Sigmoid colon (tissue), 7 donors: ENCODE results near the gene DENND6B. TPM values are rescaled to one million over a fixed set of nuclear protein-coding genes. Genes with fewer than 3 reads are reported as not detected.

Experiments
- DNase-seq: peaks from one replicate; pipeline ENCODE4 v3.0.0-alpha.2; 2019
- H3K27ac ChIP-seq, 4 donors: fragments of 200-600 bp; sonication (generic); one replicate each; pipeline ENCODE4 v1.5.1; 2016 to 2019; ENCODE audit warnings: mild to moderate bottlenecking in 1 of 4
- H3K27me3 ChIP-seq, 3 donors: fragments of 200-600 bp; sonication (generic); one replicate each; pipeline ENCODE4 v1.5.1; 2019; ENCODE audit warnings: mild to moderate bottlenecking in 1 of 3
- H3K36me3 ChIP-seq, 4 donors: fragments of 200-600 bp; sonication (generic); one replicate each; pipeline ENCODE4 v1.5.1; 2016 to 2019
- H3K4me1 ChIP-seq, 4 donors: fragments of 200-600 bp; sonication (generic); one replicate each; pipeline ENCODE4 v1.5.1; 2017 to 2019
- H3K4me3 ChIP-seq, 4 donors: fragments of 200-600 bp; sonication (generic); one replicate each; pipeline ENCODE4 v1.5.1; 2017 to 2019; ENCODE audit warnings: mild to moderate bottlenecking in 2 of 4, moderate library complexity in 1 of 4
- H3K9me3 ChIP-seq, 4 donors: fragments of 200-600 bp in 3 of 4; sonication (generic) in 3 of 4; one replicate each; pipeline versions ENCODE4 v1.5.1 to v1.6.1; 2013 to 2019
- CTCF ChIP-seq, 4 experiments: fragments of 450-650 bp in 3 of 4; fragments of 200-600 bp in 1 of 4; IDR thresholded peaks; one replicate each; pipeline ENCODE4 v1.5.1; 2016 to 2019; ENCODE audit warnings: antibody characterized with exemption in 4 of 4, mild to moderate bottlenecking in 3 of 4, moderate library complexity in 2 of 4
- EP300 ChIP-seq, 4 donors: sonication (generic); formaldehyde crosslinking; IDR thresholded peaks; one replicate each; pipeline ENCODE4 v1.6.1; 2017; ENCODE audit warnings: antibody characterized with exemption in 4 of 4
- POLR2A ChIP-seq, 2 donors: fragments of 450-650 bp; IDR thresholded peaks; one replicate each; pipeline ENCODE4 v1.6.1; 2016; ENCODE audit warnings: antibody characterized with exemption in 2 of 2, mild to moderate bottlenecking in 2 of 2, moderate library complexity in 2 of 2
- POLR2AphosphoS5 ChIP-seq, 4 donors: sonication (generic); formaldehyde crosslinking; IDR thresholded peaks; one replicate each; pipeline ENCODE4 v1.6.1; 2017; ENCODE audit warnings: antibody characterized with exemption in 4 of 4
- WGBS, 2 donors: extraction: QIAGEN DNeasy Blood & Tissue Kit; methylation state at CpG; one replicate each; pipeline ENCODE4 v1.1.7; 2013; 5-methylcytosine and 5-hydroxymethylcytosine counted together
- intact Hi-C: fragments of 100-400 bp; cut with DNase I; formaldehyde crosslinking; loops from one replicate; pipeline ENCODE4 v1.15.1; 2023
- polyA plus RNA-seq, 3 donors: library from polyadenylated mRNA; stranded (reverse); fragments of 200-250 nt; gene quantifications; one replicate each; pipeline ENCODE4 v1.2.3, GENCODE V29; 2013
- total RNA-seq, 4 donors: library from RNA; depleted of rRNA; stranded (reverse); fragments of >200 nt; gene quantifications; one replicate each; pipeline ENCODE4 v1.1.0, GENCODE V29; 2016
- donor health status: healthy with polysubstance abuse.
- donor health status: Bipolar disorder and iron deficiency.
- donor health status: healthy.

The DENND6B gene
- total and polyA plus RNA-seq, 7 donors, result 0.69 to 7.2 (median 2.3) TPM

DNA sequence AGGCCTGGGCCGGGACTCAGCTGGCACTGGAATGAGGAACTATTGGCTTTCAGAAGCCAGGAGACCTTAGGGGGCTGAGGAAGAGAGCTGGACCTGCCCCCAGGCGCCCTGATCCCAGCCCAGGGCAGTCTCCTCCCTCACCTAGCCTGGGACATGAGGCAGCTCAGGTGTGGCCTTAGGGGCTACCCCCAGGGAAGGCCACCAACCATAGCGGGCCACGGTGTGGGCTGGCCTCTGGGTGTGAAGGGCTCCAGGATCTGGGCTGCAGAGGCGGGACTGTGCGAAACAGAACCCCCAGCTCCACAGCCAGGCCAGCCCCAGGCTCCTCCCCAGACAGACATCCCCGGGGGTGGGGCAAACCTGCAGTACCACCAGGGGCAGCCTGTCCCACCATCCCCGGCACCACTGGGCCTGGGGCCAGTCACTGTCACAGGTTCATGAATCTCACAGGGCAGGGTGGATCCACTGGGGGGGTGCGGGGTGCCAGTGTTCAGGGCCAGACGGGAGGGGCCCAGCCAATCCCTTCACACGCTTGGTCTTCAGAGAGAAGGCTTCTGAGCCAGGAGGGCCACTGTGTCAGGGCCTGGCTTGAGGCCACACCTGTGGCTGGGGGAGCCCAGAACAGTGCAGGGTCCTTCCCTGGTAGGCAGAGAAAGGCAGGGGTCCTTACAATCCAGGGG, 22.8 kb downstream of the DENND6B start:
- no peaks in the 10 kb centered on the region for H3K27me3 ChIP-seq
- WGBS, 2 donors, result 17 to 35% methylated on average over 11 of the region's 11 CpGs
- DNase-seq, result peak; percentile 88
- no peaks in the 10 kb centered on the region for H3K9me3 ChIP-seq
- no peaks in the 10 kb centered on the region for H3K36me3 ChIP-seq
- TF ChIP-seq POLR2A (IDR thresholded peaks at IDR 0.05) (no peak), CTCF (IDR thresholded peaks at IDR 0.05) (peak in 1 of 4 experiments; percentile 28)
- intact Hi-C loops, result loop anchor here (2.0 kb wide), 1 partner anchor 57 kb away; no protein-coding TSS in a partner anchor
- peak overlapping the region in 2 of 4 donors; percentile 8 to 10 for H3K4me3 ChIP-seq
- H3K4me1 ChIP-seq, result peaks cover 3 to 91% (median 85%) of the 10 kb centered on the region in 4 donors
- peak overlapping the region; percentile 89 to 96 (median 90) for H3K27ac ChIP-seq

GRCh38 chr22:50303515-50303847, 23.3 kb downstream of the DENND6B start:
- Histone ChIP-seq H3K27ac (peak overlapping the region; percentile 89 to 96 (median 90)), H3K4me3 (peak overlapping the region in 2 of 4 donors; percentile 8 to 10), H3K9me3 (no peaks in the 10 kb centered on the region), H3K36me3 (no peaks in the 10 kb centered on the region), H3K4me1 (peaks cover 3 to 91% (median 85%) of the 10 kb centered on the region in 4 donors), H3K27me3 (no peaks in the 10 kb centered on the region)
- TF ChIP-seq POLR2AphosphoS5 (IDR thresholded peaks at IDR 0.05), result no peak
- no peak for TF ChIP-seq CTCF (IDR thresholded peaks at IDR 0.05)
- no peak for TF ChIP-seq POLR2A (IDR thresholded peaks at IDR 0.05)
- no peak for TF ChIP-seq EP300 (IDR thresholded peaks at IDR 0.05)
- intact Hi-C loops, result loop anchor here (2.0 kb wide), 1 partner anchor 57 kb away; no protein-coding TSS in a partner anchor
- WGBS, 2 donors, result 55 to 71% methylated on average over 7 of the region's 7 CpGs
- DNase-seq, result no peak

- Histone ChIP-seq H3K9me3 (no peaks in the 10 kb centered on the region), H3K4me1 (peaks cover 3 to 93% (median 86%) of the 10 kb centered on the region in 4 donors), H3K27me3 (no peaks in the 10 kb centered on the region), H3K4me3 (no peak overlapping the region), H3K36me3 (no peaks in the 10 kb centered on the region), H3K27ac (peak overlapping the region; percentile 89 to 96 (median 90))
- 61% methylated on average over 5 of the region's 5 CpGs for WGBS, 2 donors
- no peak for DNase-seq
- intact Hi-C loops, result loop anchor here (2.0 kb wide), 1 partner anchor 56 kb away; no protein-coding TSS in a partner anchor
- no peak for TF ChIP-seq POLR2A (IDR thresholded peaks at IDR 0.05)
- TF ChIP-seq EP300 (IDR thresholded peaks at IDR 0.05), result no peak
- TF ChIP-seq POLR2AphosphoS5 (IDR thresholded peaks at IDR 0.05), result no peak
- TF ChIP-seq CTCF (IDR thresholded peaks at IDR 0.05), result no peak
These were observed 24.2 kb downstream of the DENND6B start for GRCh38 chr22:50302564-50302963.

DNA sequence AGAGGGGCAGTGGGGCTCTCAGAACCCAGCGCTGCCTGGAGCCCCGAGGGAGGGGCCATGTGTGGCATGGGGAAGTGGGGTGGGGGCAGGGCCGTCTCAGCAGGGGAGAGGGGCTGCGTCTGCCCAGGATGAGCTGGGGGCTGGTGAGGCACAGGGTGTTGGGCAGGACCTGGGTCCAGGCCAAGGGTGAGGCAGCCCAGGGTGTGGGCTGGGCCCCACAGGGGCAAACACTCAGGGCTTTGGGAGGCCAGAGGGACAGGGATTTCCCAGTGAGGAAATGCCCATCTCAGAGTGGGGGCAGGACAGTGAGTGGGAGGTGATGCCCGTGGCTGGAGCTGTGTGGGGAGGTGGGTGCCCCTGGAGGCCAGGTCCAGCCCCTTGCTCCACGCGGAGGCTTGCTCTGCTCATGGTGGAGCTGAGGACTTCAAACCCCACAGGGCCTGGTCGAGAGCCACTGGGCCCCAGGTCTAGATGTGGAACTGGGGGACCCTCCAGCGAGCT, 24.7 kb downstream of the DENND6B start:
- Histone ChIP-seq H3K4me1 (peaks cover 3 to 97% (median 90%) of the 10 kb centered on the region in 4 donors), H3K4me3 (no peak overlapping the region), H3K27ac (peak overlapping the region; percentile 89 to 96 (median 90)), H3K9me3 (no peaks in the 10 kb centered on the region), H3K36me3 (no peaks in the 10 kb centered on the region), H3K27me3 (no peaks in the 10 kb centered on the region)
- intact Hi-C loops, result loop anchor here (2.0 kb wide), 1 partner anchor 55 kb away; no protein-coding TSS in a partner anchor
- 25 to 38% methylated on average over 9 of the region's 9 CpGs for WGBS, 2 donors
- DNase-seq, result no peak
- no peak for TF ChIP-seq POLR2A (IDR thresholded peaks at IDR 0.05)
- TF ChIP-seq CTCF (IDR thresholded peaks at IDR 0.05), result no peak
- no peak for TF ChIP-seq POLR2AphosphoS5 (IDR thresholded peaks at IDR 0.05)
- no peak for TF ChIP-seq EP300 (IDR thresholded peaks at IDR 0.05)
